Stimulated activated naive CD8-positive, alpha-beta T cell treated with anti-CD3 and anti-CD28 coated beads, Interleukin-15, amount 100 ng/mL, for 72 hours (primary cell): ENCODE measurements around the gene VGLL4.

Source experiments
- ATAC-seq: fragments of 150-1000 bp; cut with Tn5 transposase; 2 replicates; pipeline ENCODE4 v1.10.0; 2021; ENCODE audit warnings: mild to moderate bottlenecking, moderate library complexity
- DNase-seq, 2 donors: peaks; one replicate each; pipeline ENCODE4 v3.0.0; 2021 to 2022
- H3K27ac Mint-ChIP-seq, 2 donors: one replicate each; pipeline ENCODE4 v1.8.0; 2022; ENCODE audit warnings: mild to moderate bottlenecking in 2 of 2, mixed read lengths in 2 of 2, moderate library complexity in 2 of 2
- H3K27me3 Mint-ChIP-seq: one replicate; pipeline ENCODE4 v1.8.0; 2022; ENCODE audit warnings: mixed read lengths
- H3K4me1 Mint-ChIP-seq: one replicate; pipeline ENCODE4 v1.8.0; 2022; ENCODE audit warnings: mild to moderate bottlenecking, mixed read lengths
- H3K4me3 Mint-ChIP-seq, 2 donors: one replicate each; pipeline ENCODE4 v1.8.0; 2022; ENCODE audit warnings: mild to moderate bottlenecking in 2 of 2, mixed read lengths in 2 of 2, moderate library complexity in 1 of 2
- H3K9me3 Mint-ChIP-seq, 2 donors: one replicate each; pipeline ENCODE4 v1.8.0; 2022; ENCODE audit warnings: mixed read lengths in 2 of 2

The VGLL4 gene

DNA sequence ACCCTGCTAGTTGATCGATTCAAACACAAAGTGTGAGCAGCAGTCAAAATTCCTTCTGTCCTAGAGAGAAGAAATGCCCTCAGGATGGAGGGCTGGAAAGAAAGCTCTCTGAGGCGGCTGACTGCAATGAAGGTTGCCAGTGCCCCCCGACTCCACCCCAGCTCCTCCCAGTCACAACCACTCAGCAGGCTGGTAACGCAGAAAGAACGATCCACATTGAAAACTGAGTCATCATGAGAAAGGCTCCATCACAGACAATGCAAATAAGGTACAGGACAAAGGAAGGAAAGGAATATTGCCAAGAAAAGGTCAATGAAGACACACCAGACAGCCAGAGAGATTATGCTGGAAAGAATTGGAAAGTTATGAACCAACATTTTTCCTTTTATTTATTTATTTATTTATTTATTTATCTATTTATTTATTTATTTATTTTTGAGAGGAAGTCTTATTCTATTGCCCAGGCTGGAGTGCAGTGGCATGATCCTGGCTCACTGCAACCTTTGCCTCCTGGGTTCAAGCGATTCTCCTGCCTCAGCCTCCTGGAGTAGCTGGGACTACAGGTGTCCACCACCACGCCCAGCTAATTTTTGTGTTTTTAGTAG, 17.4 kb upstream of the VGLL4 start:
- H3K4me1 Mint-ChIP-seq = peaks cover 8% of the 10 kb centered on the region
- no peak for DNase-seq
- no peak overlapping the region for H3K27ac Mint-ChIP-seq
- ATAC-seq = no peak
- no peak overlapping the region for H3K4me3 Mint-ChIP-seq
- no peaks in the 10 kb centered on the region for H3K9me3 Mint-ChIP-seq
- no peaks in the 10 kb centered on the region for H3K27me3 Mint-ChIP-seq

DNA sequence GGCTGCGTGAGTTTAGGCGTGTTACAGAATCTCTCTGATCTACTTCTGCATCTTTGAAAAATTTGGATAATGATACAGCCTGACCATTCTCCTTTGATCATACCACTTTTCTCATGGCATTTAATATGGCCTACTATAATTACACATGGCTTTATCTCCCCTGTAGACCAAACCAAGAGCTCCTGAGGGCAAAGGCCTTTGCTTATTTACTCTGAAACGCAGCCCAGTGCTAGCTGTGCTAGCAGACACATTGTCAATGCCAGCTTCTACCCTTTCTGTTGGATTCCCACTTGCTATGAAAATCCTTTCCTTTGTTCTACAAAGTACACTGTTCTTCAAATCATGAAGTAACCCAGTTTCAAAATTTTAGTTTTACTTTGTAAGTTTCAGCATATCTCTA, 16.5 kb upstream of the VGLL4 start:
- peaks cover 17% of the 10 kb centered on the region for H3K4me1 Mint-ChIP-seq
- no peak overlapping the region for H3K27ac Mint-ChIP-seq
- H3K4me3 Mint-ChIP-seq = no peak overlapping the region
- no peak for DNase-seq
- ATAC-seq = no peak
- H3K27me3 Mint-ChIP-seq = no peaks in the 10 kb centered on the region
- no peaks in the 10 kb centered on the region for H3K9me3 Mint-ChIP-seq

DNA sequence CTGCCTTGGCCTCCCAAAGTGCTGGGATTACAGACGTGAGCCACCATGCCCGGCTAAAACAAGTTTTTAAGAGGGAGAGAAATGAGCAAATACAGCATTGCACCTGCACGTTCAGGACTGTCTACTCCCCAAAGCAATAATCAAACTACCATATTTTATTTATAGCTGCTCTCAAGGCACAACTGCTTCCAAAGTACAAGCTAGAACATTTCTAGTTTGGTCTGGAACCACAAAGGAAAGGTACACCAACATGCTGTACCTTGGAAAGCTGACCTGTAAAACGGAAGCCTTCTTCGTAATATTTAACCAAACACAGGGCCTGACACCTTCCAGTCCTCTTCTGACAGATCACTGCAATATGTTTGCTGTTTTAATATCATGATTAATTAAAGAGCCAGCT, 14.5 kb upstream of the VGLL4 start:
- Mint-ChIP-seq H3K9me3 (no peaks in the 10 kb centered on the region), H3K4me1 (peaks cover 21% of the 10 kb centered on the region), H3K27me3 (no peaks in the 10 kb centered on the region), H3K27ac (no peak overlapping the region), H3K4me3 (no peak overlapping the region)
- DNase-seq = no peak
- no peak for ATAC-seq

DNA sequence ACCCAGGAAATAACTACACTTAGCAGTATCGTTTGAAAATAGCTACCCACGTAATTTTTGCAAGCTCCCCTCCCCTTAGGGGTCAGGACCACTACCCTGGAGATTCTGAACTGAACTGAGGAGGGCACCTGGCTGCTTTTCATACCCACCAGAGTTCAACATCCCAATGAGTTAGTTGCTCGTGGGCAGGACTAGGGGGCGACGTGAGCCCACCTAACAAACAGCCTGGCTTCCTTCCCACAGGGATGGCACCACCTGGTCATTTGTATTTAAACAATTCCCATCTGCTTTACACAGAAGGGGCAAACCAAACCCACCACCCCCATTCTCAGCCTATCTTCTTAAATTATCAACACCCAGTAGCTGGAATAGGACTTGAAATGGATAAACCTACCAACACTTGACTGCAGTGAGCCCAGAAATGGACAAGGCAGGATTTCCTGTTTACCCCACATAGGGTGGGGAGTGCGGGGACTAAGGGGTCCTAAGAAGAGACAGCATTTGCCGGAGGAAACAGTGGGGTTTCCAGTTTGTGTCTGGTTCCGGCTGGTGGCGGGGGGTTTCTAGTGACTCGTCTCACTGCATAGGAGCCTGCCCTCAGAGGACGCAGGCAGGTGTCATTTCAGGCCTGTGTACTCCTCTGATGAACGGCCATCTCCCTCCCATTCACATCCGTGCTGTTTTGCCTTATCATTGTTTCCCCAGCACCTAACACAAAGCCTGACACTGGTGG, 11.6 kb upstream of the VGLL4 start:
- no peaks in the 10 kb centered on the region for H3K9me3 Mint-ChIP-seq
- ATAC-seq = peak; percentile 89
- peak overlapping the region in 1 of 2 donors; percentile 2 for H3K4me3 Mint-ChIP-seq
- no peaks in the 10 kb centered on the region for H3K27me3 Mint-ChIP-seq
- H3K27ac Mint-ChIP-seq = peak overlapping the region; percentile 88 to 91
- DNase-seq = peak in 1 of 2 donors; percentile 41
- H3K4me1 Mint-ChIP-seq = peaks cover 26% of the 10 kb centered on the region

DNA sequence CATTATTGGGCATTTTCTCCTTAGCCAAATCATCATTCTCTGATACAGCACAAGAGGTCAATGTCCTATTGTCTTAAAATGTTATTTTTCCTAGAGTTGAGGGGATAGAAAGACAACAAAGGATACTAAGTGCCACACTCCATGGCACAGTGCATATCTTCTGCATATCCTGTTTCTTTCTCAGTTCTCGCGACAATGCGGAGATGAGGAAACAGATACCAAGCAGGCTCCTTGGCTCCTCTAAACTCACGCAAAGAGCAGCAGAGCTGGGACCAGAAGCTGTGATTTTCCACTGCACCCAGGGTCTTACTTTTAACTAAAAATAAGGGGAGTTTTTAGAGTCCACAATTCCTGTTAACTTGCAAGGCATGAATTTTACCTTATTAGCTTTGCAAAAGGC, 10.5 kb upstream of the VGLL4 start:
- no peaks in the 10 kb centered on the region for H3K9me3 Mint-ChIP-seq
- DNase-seq (no peak), ATAC-seq (no peak)
- peaks cover 32% of the 10 kb centered on the region for H3K4me1 Mint-ChIP-seq
- no peaks in the 10 kb centered on the region for H3K27me3 Mint-ChIP-seq
- H3K27ac Mint-ChIP-seq = no peak overlapping the region
- H3K4me3 Mint-ChIP-seq = no peak overlapping the region

DNA sequence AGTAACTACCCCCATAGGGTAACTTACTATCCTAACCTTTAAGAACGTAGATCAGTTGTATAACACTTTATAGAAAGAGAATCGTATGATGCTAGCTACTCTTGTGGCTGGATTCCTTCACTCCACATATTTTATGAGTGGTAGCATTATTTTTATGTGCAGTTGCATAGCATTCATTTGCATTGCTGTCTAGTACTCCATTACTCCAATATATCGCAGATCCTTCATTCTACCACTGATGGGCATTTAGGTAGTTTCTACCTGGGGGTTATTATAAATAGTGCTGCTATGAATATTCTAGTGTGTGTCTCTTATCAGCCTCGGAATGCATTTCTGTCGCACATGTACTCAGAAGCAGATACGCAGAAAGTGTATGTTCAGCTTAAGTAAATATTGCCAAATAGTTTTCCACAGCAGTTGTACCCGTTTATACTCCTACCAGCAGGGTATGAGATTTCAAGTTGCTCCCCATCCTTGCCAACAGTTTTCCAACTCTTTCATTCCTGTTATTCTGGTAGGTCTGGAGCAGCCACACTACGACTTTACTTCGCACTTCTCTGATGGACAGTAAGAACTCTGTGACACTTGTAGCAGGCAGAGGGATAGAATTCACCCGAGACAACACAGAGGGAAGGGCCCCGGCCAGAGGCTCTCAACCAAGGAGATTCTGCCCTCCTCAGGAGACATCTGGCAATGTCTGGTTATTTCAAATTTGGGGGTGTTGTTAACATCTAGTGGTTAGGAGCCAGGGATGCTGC, 9.8 kb upstream of the VGLL4 start:
- no peaks in the 10 kb centered on the region for H3K27me3 Mint-ChIP-seq
- peak overlapping the region in 1 of 2 donors; percentile 89 for H3K27ac Mint-ChIP-seq
- DNase-seq (no peak), ATAC-seq (no peak)
- no peaks in the 10 kb centered on the region for H3K9me3 Mint-ChIP-seq
- H3K4me1 Mint-ChIP-seq = peaks cover 32% of the 10 kb centered on the region
- no peak overlapping the region for H3K4me3 Mint-ChIP-seq

DNA sequence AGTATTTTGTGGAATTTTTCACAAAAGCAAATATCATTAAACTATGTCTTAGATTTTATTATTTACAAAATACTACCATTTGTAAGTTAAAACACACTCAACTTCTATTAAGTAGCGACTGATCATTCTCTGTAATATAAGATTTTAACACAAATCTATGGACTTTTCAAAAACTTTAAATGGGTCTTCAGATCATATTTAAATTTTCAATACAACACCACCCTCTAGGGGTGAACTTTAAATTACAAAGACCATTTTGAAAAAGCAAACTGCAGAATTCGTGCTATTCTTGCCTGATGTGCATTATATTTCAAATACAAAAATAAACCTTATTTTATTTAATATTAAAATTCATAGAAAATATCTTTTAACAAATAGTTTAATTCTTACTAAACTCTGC, 8.2 kb upstream of the VGLL4 start:
- no peak for DNase-seq

DNA sequence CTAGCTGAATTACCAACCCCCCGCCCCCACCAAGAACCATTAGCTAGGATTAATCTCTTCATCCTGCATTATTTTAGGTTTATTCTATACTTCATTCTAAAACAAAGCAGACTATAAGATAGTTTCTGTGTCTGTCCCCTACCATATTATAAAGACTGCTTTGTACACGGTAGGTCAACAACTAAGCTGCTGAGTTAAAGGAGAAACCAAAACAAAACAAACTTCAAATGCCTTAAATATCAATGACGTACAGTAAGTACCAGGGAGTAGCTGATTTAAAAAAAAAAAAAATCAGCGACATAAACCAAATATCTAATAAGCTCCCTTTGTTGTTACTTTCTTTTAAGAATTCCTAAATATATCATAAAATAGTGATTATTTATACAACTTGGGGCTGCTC, 7.8 kb upstream of the VGLL4 start:
- no peaks in the 10 kb centered on the region for H3K27me3 Mint-ChIP-seq
- no peak for ATAC-seq
- H3K4me1 Mint-ChIP-seq = peaks cover 28% of the 10 kb centered on the region
- H3K9me3 Mint-ChIP-seq = no peaks in the 10 kb centered on the region
- no peak overlapping the region for H3K27ac Mint-ChIP-seq
- no peak overlapping the region for H3K4me3 Mint-ChIP-seq
- no peak for DNase-seq

More for the DNA sequence above, 8.2 kb upstream of the VGLL4 start:
- Mint-ChIP-seq H3K4me3 (no peak overlapping the region), H3K27ac (no peak overlapping the region), H3K27me3 (no peaks in the 10 kb centered on the region), H3K4me1 (peaks cover 32% of the 10 kb centered on the region), H3K9me3 (no peaks in the 10 kb centered on the region)
- no peak for ATAC-seq

DNA sequence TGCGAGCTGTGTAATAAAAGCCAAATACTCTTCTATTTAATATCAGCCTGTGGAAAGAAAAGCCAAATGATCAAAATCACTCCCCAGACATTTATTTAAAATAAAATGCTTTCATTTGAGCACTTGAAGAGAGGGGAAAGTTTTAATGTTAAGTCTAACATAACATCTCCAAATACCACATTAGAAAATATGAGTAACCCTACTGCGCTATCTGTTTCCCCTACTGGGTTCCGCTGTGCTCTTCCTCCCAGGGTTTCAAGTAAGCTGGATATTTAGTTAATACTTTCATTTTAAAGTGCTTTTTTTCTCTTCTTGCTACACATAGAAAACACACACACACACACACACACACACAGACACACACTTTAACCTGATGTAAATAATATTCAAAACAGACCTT, 6.7 kb upstream of the VGLL4 start:
- Mint-ChIP-seq H3K9me3 (no peaks in the 10 kb centered on the region), H3K4me3 (no peak overlapping the region), H3K27me3 (no peaks in the 10 kb centered on the region), H3K27ac (no peak overlapping the region), H3K4me1 (peaks cover 17% of the 10 kb centered on the region)
- ATAC-seq (no peak), DNase-seq (no peak)

DNA sequence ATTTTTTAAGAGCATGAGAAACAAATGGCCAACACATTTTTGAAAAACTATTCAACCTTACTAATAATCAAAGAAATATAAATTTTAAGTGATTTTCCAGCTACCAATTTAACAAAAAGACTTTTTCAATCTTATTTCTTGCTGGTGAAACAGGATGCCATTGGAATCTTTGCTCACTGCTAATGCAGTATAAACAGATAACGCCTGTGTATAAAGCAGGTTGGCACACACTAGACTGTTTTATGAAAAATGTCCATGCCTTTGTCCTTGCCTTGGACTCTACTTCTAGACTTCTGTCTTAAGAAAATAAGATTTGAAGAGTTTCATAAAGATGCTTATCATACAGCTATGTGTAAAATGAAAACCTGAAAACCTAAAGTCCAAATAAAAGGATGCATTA, 5.0 kb upstream of the VGLL4 start:
- H3K9me3 Mint-ChIP-seq = no peaks in the 10 kb centered on the region

DNA sequence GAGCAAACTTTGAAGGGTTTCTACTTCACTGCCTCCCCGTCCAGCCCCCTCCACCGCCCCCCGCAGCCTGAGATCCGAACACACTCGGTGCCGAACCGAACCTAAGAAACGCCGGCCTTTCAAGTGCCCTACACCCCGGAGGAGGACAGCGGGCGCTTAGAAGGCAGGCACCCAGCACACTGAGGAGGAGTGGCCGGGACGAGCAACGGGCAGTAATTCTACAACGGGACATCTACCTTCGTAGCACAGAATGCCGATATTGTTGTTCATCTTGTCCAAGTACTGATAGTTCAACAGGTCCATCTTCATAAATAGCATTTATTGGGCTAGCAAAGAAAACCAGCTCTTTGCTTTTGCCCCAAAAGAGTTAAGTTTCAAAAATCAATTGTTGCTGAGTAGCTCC, 513 bp downstream of the VGLL4 start:
- H3K9me3 Mint-ChIP-seq = no peaks in the 10 kb centered on the region

More for the DNA sequence above, 5.0 kb upstream of the VGLL4 start:
- H3K27ac Mint-ChIP-seq = no peak overlapping the region
- peaks cover 15% of the 10 kb centered on the region for H3K4me1 Mint-ChIP-seq
- no peaks in the 10 kb centered on the region for H3K27me3 Mint-ChIP-seq
- no peak overlapping the region for H3K4me3 Mint-ChIP-seq
- no peak for DNase-seq
- ATAC-seq = no peak

DNA sequence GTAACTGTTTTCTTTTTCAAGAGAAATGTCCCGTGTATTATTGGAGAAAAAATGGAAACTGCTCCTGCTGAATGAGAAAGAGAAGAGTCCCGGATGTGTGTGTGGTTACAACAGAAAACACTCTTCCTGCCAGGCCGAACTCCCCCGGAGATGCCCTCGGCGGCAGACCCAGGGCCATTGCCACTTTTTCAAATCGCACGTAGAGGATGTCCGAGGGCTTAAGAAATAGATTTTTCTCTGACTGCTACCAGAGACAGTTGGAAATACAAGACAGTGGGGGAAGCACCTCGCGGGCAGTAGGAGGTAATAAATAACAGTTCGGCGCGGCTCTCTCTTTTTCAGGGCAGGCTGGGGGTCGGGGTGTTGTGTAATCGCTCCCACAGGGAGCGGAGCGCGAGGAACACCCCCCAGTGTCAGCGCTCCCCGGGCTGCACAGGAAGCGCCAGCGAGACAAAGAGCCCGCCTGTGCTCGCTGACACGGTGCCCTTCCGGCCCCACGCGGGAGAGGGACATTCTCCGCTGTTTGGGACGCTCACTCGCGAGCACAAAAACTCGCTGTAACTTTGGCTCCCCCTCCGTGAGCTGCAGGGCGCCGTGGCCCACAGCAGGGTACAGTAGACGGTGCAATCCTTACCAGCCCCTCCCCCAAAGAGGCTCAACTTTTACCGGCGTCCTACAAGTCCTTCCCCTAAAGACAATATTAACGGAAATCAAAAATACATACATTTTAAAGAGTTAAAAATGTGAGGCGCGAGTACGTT, 1.1 kb downstream of the VGLL4 start:
- Mint-ChIP-seq H3K9me3 (no peaks in the 10 kb centered on the region), H3K4me3 (peak overlapping the region; percentile 99 to 100), H3K27ac (peak overlapping the region; percentile 98 to 100), H3K27me3 (no peaks in the 10 kb centered on the region), H3K4me1 (peaks cover 46% of the 10 kb centered on the region)
- DNase-seq (peak; percentile 70 to 79), ATAC-seq (peak; percentile 83)

More for the DNA sequence above, 513 bp downstream of the VGLL4 start:
- H3K4me1 Mint-ChIP-seq = peaks cover 41% of the 10 kb centered on the region
- H3K27ac Mint-ChIP-seq = peak overlapping the region; percentile 98 to 100
- peak overlapping the region; percentile 99 to 100 for H3K4me3 Mint-ChIP-seq
- DNase-seq = peak; percentile 30 to 38
- peak; percentile 40 for ATAC-seq
- H3K27me3 Mint-ChIP-seq = no peaks in the 10 kb centered on the region

DNA sequence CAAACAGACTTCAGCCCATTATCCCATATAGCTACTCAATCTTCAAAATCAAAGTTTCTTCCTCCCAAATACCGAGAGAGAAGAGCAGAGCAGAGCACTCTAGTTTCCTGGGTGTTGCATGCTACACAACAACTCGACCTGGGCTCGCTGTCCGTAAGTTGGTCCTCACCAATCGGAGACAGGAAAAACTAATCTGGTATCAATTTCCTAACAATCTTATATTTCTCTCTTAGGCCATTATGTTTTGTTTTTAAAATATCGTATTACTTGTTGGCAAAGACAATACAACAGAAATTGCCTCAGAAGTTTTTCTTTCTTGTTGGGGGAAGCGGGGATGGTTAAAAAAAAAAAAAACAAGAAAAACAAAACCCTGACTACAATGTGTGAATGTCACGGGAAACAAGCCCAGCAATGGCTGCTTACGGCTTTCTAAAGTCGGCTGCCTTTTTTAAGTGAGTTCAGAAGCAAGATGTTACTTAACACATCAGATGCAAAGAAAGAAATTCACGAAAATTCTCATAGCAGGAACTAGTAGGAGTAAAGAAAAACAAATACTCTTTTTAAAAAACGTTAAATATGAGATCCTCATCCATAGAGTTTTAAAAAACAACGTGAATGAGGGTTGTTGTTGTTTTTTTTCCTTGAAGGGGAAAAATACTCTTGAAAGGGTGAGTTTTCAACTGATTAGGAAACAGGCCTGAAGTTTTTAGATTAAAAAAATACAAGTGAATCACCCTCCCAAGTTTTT, 1.9 kb downstream of the VGLL4 start:
- Mint-ChIP-seq H3K4me3 (peak overlapping the region; percentile 99 to 100), H3K9me3 (no peaks in the 10 kb centered on the region), H3K4me1 (peaks cover 54% of the 10 kb centered on the region), H3K27me3 (no peaks in the 10 kb centered on the region), H3K27ac (peak overlapping the region; percentile 98 to 100)
- ATAC-seq (no peak), DNase-seq (no peak)

DNA sequence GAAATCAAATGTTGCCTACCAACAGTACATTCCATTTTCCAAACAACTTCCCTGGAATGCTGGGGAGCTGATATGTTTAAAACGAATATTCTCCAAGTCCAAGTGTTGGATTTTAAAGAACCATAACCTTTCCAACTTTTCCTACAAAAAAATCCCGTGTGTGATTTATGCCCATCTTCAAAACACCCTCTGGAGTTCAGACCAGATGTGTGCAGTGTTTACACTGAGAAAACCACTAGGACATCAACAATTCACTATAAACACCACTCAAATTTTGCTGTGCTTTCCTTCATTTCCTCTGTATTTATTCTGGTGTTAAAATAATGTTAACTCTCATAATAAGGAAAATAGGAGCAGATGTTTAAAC, 2.4 kb downstream of the VGLL4 start:
- H3K9me3 Mint-ChIP-seq = no peaks in the 10 kb centered on the region
- DNase-seq (no peak), ATAC-seq (no peak)
- H3K4me1 Mint-ChIP-seq = peaks cover 60% of the 10 kb centered on the region
- peak overlapping the region; percentile 98 to 100 for H3K27ac Mint-ChIP-seq
- no peaks in the 10 kb centered on the region for H3K27me3 Mint-ChIP-seq
- H3K4me3 Mint-ChIP-seq = peak overlapping the region; percentile 99 to 100
